GM19240 (cell line): ENCODE results near the gene NUP210L.
A peak's percentile ranks its signal among the peaks of the same experiment; 100 is the strongest.

Experiments used
- DNase-seq: peaks from one replicate; pipeline ENCODE4 v3.0.0; 2011; ENCODE audit warnings: low spot score; ENCODE audit not compliant: insufficient read length

NUP210L gene

GRCh38 chr1:154154534-154155191 lies at the start of gene NUP210L:
Gene NUP210L (minus strand): TSS chr1:154155073.
- no peak for DNase-seq

- DNase-seq: no peak
These were observed 44.6 kb upstream of the NUP210L start for GRCh38 chr1:154199563-154199879.

GRCh38 chr1:154198756-154199562 lies 44.1 kb upstream of the NUP210L start:
- DNase-seq: peak; percentile 28

DNA sequence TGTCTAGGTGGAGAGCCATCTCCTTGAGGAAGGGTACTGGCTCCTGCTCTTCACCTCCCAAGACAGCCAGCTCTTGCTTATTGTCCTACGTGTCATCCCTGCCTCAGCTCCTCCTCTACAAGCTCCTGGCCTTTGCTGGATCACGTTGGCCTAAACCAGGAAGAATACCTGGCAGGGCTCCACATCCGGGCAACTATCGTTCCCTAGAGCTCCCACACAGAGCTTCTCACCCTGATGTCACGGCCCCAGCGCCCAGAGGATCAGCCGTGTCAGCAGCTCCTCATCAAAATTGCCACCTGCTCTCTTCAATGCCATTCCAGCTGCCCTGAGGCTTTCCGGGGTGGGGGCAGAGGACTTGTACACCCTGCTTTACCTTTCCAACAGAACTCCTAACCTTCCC lies 38.9 kb upstream of the NUP210L start:
- DNase-seq: no peak

- DNase-seq: no peak
These were observed 37.6 kb upstream of the NUP210L start for GRCh38 chr1:154192476-154192875.

GRCh38 chr1:154191990-154192461 lies 37.2 kb upstream of the NUP210L start, which contains the start of gene TPM3:
Gene TPM3 (minus strand): TSS chr1:154192100. CDS start chr1:154192018, 82 bp downstream.
- no peak for DNase-seq

- DNase-seq: no peak
These were observed 35.7 kb upstream of the NUP210L start for GRCh38 chr1:154190550-154190949.

DNA sequence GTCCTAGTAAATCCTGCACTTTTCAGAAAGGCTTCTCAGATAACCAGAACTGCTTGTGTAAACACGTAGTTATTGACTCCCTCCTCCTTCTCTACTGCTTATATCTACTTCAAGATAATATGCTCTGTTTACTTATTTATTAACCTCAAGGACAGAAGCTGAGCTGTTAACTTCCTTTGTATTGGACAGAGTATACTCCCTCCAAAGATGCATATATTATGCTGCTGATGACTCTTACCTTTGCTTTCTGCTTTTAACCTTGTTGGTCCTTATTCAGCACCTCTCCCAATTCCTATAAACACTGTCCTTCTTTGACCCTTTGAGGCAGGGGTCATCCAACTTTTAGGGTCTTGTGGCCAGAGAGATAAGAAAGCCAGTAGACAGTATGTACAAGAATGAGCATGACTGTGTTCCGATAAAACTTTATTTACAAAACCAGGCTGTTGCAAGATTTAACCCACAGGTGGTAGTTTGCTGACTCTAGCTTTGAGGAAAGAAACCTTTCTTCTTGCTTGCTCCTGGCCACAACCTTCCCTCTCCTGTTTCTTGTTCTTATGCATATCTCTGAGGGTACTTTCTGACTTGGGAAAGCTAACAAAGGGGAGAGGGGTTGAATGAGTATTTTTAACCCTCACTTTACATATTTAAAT lies 32.1 kb upstream of the NUP210L start:
- DNase-seq: no peak

GRCh38 chr1:154186177-154186576 lies 31.3 kb upstream of the NUP210L start:
- DNase-seq: peak; percentile 29

- DNase-seq: peak; percentile 94
These were observed 28.4 kb upstream of the NUP210L start for GRCh38 chr1:154183046-154183915.

DNA sequence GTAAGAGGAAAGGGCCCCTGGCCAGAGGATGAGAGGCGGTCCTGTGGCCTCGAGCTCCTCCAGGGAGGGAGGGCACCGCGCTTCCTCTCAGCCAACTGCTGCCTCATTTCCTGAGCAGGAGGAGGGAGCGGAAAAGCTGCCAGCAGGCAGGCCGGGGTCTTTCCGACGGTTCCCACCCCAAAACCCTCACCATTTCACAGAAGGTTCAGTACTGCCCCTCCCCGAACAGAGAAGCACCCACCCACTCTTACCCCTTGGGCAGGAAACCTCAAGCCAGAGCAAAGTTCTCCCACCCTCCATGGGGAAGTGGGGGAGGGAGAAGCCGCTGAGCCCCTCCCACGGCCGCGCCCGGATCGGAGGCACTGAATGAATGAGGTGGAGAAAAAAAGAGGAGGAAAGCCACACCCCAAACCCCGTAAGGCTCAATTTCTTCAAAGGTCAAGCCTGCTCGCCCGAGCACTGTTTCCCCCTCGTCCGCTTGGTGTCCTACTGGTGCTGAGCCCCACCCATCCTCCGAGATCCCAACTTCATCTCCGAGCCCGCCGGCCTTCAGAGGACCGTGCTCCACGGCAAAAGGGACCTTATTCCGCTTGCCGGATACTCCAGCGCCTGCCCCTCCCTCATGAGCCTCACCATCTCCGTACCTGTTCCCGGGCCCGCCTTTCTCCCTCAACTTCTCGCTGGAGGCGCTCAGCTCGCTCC lies 27.6 kb upstream of the NUP210L start:
- peak; percentile 43 for DNase-seq

DNA sequence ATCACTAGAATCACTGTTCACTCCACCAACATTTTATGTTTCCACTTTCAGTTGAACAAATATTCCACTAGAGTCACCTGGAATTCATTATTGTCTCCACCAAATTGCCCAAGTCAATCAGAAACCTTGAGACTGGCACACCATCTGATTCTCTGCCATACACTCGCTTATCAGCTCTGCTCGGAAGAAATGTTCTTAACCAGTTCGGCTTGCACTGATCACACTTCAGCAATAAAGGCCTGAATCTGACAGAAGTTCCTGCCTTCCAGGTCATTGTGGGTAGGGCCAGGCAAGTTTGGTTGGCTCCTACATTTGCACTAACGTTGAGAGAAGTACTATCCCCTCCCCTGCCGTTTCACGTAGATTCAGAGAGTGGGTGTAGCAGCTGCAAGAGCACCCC lies 27.1 kb upstream of the NUP210L start:
- DNase-seq: no peak

DNA sequence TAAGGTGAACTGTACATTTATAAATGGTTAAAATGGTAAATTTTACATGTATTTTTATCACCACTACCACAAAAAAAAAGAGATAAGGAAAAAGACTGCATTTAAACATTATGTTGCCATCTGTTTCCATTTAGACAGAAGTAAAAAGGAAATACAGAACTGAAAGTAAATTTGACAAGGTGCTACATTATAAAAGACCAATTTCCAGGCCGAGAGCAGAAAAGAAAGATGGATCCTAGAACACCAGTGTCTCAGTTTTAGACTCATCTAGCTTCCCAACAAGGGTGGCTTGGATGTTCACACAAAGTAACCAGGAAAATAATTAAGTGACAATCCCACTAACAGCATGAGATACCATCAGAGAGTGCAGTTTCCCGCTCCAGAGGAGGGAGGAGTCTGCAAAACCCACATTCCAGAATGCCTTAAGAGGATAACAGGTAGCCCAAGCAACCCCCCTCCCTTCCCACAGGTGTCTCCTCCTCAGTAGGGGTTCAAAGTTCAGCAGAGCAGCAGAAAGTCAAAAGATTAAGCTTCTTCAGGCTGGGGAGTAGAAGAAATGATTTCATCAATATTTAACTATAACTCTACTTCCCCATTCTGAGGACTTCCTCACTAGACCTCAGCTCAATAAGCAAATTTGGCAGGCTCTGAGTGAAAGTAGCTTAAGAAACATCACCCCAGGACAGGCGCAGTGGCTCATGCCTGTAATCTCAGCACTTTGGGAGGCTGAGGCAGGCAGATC lies 25.2 kb upstream of the NUP210L start:
- no peak for DNase-seq

GRCh38 chr1:154178911-154179811 lies 24.3 kb upstream of the NUP210L start:
- DNase-seq: no peak

DNA sequence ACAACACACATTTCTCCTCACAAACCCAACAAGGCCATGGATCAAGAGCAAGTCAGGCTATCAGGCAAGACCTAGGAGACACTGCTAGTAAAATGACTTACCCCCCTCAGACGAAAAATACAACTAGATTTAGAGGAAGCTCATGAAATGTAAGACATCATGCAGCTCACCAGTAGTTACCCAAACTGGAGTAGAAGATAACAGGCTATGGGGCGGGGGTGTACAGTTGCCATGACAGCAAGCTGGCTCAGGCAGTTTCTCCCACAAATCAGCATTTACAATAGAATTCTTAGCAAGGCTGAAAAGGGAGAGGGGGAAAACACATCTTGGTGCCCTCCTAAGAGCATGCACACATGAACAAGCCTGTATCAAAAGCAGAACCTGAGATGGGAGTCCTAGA lies 23.1 kb upstream of the NUP210L start:
- no peak for DNase-seq

- no peak for DNase-seq
These were observed 21.5 kb upstream of the NUP210L start for GRCh38 chr1:154176337-154176736.

- DNase-seq: no peak
These were observed 19.8 kb upstream of the NUP210L start for GRCh38 chr1:154174654-154175053.

- no peak for DNase-seq
These were observed 17.0 kb upstream of the NUP210L start for GRCh38 chr1:154171880-154172279.

GRCh38 chr1:154171223-154171583 lies 16.3 kb upstream of the NUP210L start:
- no peak for DNase-seq
